Keratinocyte (primary cell): ENCODE measurements around the gene SSR1.

Source experiments
- CTCF ChIP-seq, 3 experiments: IDR thresholded peaks in 1 of 3; conservative IDR thresholded peaks in 1 of 3; optimal IDR thresholded peaks in 1 of 3; 2 replicates in 2 of 3; 3 replicates in 1 of 3; pipeline versions ENCODE3 to v1.5.1; 2011; ENCODE audit warnings: low read length in 3 of 3, mild to moderate bottlenecking in 3 of 3, moderate library complexity in 2 of 3, control low read depth in 1 of 3, inconsistent platforms in 1 of 3; ENCODE audit not compliant: insufficient read depth in 2 of 3; ENCODE audit errors: extremely low read depth in 1 of 3
- EZH2 ChIP-seq: IDR thresholded peaks from one replicate; pipeline ENCODE4 v1.6.1; 2012; ENCODE audit warnings: inconsistent platforms, mild to moderate bottlenecking, low read length, moderate library complexity

GRCh38 chr6:7298113-7298512 is 14.9 kb downstream of the SSR1 start:
- TF ChIP-seq CTCF (optimal IDR thresholded peaks at IDR 0.05 in 1 of 3, IDR thresholded peaks at IDR 0.05 in 1 of 3, conservative IDR thresholded peaks at IDR 0.05 in 1 of 3; ENCODE audit: extremely low read depth in 1 of 3, insufficient read depth in 2 of 3, low read length in 3 of 3) (no peak), EZH2 (no peak)
